ENCODE data around the gene TPRG1. TPM values are rescaled to one million over a fixed set of nuclear protein-coding genes. Genes with fewer than 3 reads are reported as not detected.

TPRG1 gene
- total RNA-seq, 2 experiments from 2014 or later: 9.7 to 10.5 TPM

DNA sequence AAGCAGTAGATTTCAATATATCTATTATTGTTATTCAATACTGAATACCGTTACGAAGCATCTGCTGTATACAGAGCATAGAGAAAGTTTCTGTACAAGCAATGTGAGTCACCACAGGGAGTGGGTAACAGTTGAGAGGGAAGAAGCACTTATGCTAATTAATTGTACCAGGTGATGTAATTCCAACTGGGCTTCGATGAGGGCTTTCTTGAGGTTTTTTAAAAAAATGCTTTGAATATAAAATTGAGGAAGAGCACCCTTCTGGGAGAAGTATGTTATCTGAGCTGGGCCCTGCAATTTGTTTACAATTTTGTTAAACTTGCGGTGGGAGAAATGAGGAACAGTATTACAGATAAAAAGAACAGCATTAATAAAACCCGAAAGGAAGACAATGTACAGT is 197.9 kb downstream of the TPRG1 start:
- Mint-ChIP-seq H3K4me3 (no peak overlapping the region), H3K4me1 (peaks cover 16% of the 10 kb centered on the region), H3K27ac (no peak overlapping the region), H3K9me3 (ENCODE audit: low read depth) (no peaks in the 10 kb centered on the region), H3K27me3 (no peaks in the 10 kb centered on the region), H3K36me3 (peaks cover 1% of the 10 kb centered on the region)
- CTCF ChIA-PET: interaction anchor here (0.9 kb wide), 1 partner anchor 14 kb away, joined by 3 read pairs; no protein-coding TSS in a partner anchor
- ATAC-seq (no peak), DNase-seq (no peak)

DNA sequence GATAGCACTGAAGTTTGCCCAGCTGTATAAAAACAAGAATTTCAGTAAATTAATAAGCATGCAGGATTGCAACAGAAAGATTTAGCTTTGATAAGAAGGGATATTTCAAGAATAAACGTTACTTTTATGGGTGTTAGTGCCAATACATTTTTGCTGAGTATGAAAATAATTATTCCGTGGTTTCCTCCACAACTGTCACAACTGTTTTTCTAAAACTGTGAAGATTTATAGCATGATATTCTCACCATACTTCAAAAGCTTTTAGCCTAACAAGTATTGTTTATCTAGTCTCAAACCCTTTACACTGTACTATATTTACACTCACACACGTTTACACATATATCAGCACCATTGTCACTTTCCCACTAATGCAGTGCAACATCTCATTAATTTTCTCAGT is 200.5 kb downstream of the TPRG1 start:
- CTCF ChIA-PET: no interaction called here
- no peaks in the 10 kb centered on the region for H3K27me3 Mint-ChIP-seq

More for the DNA sequence above, 200.5 kb downstream of the TPRG1 start:
- peaks cover 7% of the 10 kb centered on the region for H3K9me3 Mint-ChIP-seq (ENCODE audit: low read depth)
- H3K36me3 Mint-ChIP-seq: peaks cover 5% of the 10 kb centered on the region
- no peak overlapping the region for H3K4me3 Mint-ChIP-seq
- ATAC-seq (no peak), DNase-seq (no peak)
- H3K27ac Mint-ChIP-seq: no peak overlapping the region
- H3K4me1 Mint-ChIP-seq: peaks cover 16% of the 10 kb centered on the region
